Measurements from ENCODE around the gene POFUT1. TPM values are rescaled to one million over a fixed set of nuclear protein-coding genes. Genes with fewer than 3 reads are reported as not detected.

The POFUT1 gene
- total and polyA plus RNA-seq, 2 donors (not counting 3 experiments of a cell fraction or from before 2014, with no cell fraction given) = 29.0 to 51.4 TPM

- DNase-seq (ENCODE audit: low read depth, low spot score) (no peak), FAIRE-seq (no peak)
- H2AFZ ChIP-seq (ENCODE audit: low read depth, low read length) = no peak overlapping the region
- peaks cover 18% of the 10 kb centered on the region for H3K79me2 ChIP-seq (ENCODE audit: control insufficient read depth, insufficient read depth, low read length)
- no peak overlapping the region for H3K27ac ChIP-seq (ENCODE audit: insufficient read depth, low read depth, low read length)
- no peak overlapping the region for H3K4me3 ChIP-seq (replicated peaks in 1 of 3; ENCODE audit: insufficient read depth in 1 of 3, low read depth in 1 of 3, low read length in 3 of 3)
- H3K9ac ChIP-seq (replicated peaks; ENCODE audit: extremely low read depth, insufficient read depth, low read length) = no peak overlapping the region
- POLR2A ChIA-PET = no interaction called here
- CTCF ChIA-PET = interaction anchor here (1.0 kb wide), 1 partner anchor 9 kb away, joined by 3 read pairs; no protein-coding TSS in a partner anchor
- TF ChIP-seq POLR2AphosphoS5 (IDR thresholded peaks at IDR 0.05; ENCODE audit: insufficient read depth, low read depth, low read length) (no peak), JUN (IDR thresholded peaks at IDR 0.05; ENCODE audit: borderline replicate concordance, insufficient read depth, insufficient read length, low read depth) (no peak), MYC (IDR thresholded peaks at IDR 0.05; ENCODE audit: low read depth, low read length) (no peak), POLR2A (IDR thresholded peaks at IDR 0.05; ENCODE audit: low read depth, low read length) (no peak), CTCF (IDR thresholded peaks at IDR 0.05; ENCODE audit: extremely low read depth in 1 of 2, insufficient read depth in 1 of 2, low read depth in 1 of 2, low read length in 2 of 2) (no peak), GATA2 (IDR thresholded peaks at IDR 0.05; ENCODE audit: insufficient read depth, insufficient read length, low read depth, low read length) (no peak), EZH2 (IDR thresholded peaks at IDR 0.05; ENCODE audit: borderline replicate concordance, low read depth, low read length, severe bottlenecking) (no peak), FOS (IDR thresholded peaks at IDR 0.05; ENCODE audit: borderline replicate concordance, insufficient read depth, low read length) (no peak)
- TF ChIP-seq, protein P1, sequence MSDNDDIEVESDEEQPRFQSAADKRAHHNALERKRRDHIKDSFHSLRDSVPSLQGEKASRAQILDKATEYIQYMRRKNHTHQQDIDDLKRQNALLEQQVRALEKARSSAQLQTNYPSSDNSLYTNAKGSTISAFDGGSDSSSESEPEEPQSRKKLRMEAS (IDR thresholded peaks at IDR 0.05; ENCODE audit: insufficient read depth, insufficient read length) = no peak
- H3K36me3 ChIP-seq (ENCODE audit: control insufficient read depth in 2 of 2, extremely low read depth in 1 of 2, insufficient read depth in 2 of 2, low read length in 2 of 2) = no peaks in the 10 kb centered on the region
- dilution Hi-C loops (cut with MboI; ENCODE audit: extremely low pct_ligation_motif_present, low sequenced_read_pairs) (no loop called here), intact Hi-C loops (cut with micrococcal nuclease) (no loop called here)
- H3K9me1 ChIP-seq (replicated peaks; ENCODE audit: control insufficient read depth, extremely low read depth, insufficient read depth, low read length) = no peaks in the 10 kb centered on the region
- no peaks in the 10 kb centered on the region for H3K27me3 ChIP-seq (ENCODE audit: control insufficient read depth in 2 of 2, insufficient read depth in 2 of 2, low read length in 2 of 2)
- no TSS peak for BruUV-seq (replicated peaks)
- no peak overlapping the region for H3K4me2 ChIP-seq (ENCODE audit: insufficient read depth, low read length)
- H3K4me1 ChIP-seq (ENCODE audit: control insufficient read depth, extremely low read depth, insufficient read depth, low read length) = no peaks in the 10 kb centered on the region
- H3K9me3 ChIP-seq (replicated peaks; ENCODE audit: control insufficient read depth, insufficient read depth, low read length) = no peaks in the 10 kb centered on the region
- H4K20me1 ChIP-seq (replicated peaks; ENCODE audit: control insufficient read depth, extremely low read depth, insufficient read depth, low read length) = peaks cover 3% of the 10 kb centered on the region
Measured at GRCh38 chr20:32285082-32285620, 77.5 kb downstream of the POFUT1 start.
